HepG2 (cell line): ENCODE measurements around the gene GAREM1. TPM values are rescaled to one million over a fixed set of nuclear protein-coding genes. Genes with fewer than 3 reads are reported as not detected.

Experiments used
- ATAC-seq: fragments of 200-7000 bp; cut with Tn5 transposase; 3 replicates; pipeline ENCODE4 v1.9.1; 2020; ENCODE audit warnings: mild to moderate bottlenecking, moderate library complexity
- BruUV-seq: library from RNA; stranded (reverse); fragments of 400-500 nt; replicated peaks from 2 replicates; lab custom pipeline; 2021; lab: Mats Ljungman, UMichigan
- CTCF ChIA-PET: fragments of 300-600 bp; formaldehyde crosslinking; extraction: SDS; loops from one replicate; lab custom pipeline; 2021; ENCODE audit warnings: low total read pairs, inconsistent platforms, low intra/inter-chr PET ratio; lab: Yijun Ruan, JAX
- POLR2A ChIA-PET: fragments of 350-600 bp; sonication (Branson Sonifier 250); formaldehyde crosslinking; loops from one replicate; lab custom pipeline; 2020; ENCODE audit warnings: antibody characterized with exemption, inconsistent platforms; lab: Yijun Ruan, JAX
- DNase-seq: peaks from one replicate; pipeline ENCODE4 v3.0.0-alpha.2; 2015; ENCODE audit warnings: low spot score
- FAIRE-seq: peaks from 3 replicates; lab custom pipeline; 2011; peaks lifted over from hg19 to GRCh38; lab: Jason Lieb, UNC
- H2AFZ ChIP-seq: one replicate; pipeline ENCODE4 v1.6.1; 2011; ENCODE audit warnings: low read length, inconsistent platforms
- H3K27ac ChIP-seq: fragments of 300-600 bp; 3 replicates; pipeline ENCODE4 v1.8.0; 2011; ENCODE audit warnings: mixed run types, mild to moderate bottlenecking, mixed read lengths, low read length, inconsistent platforms; ENCODE audit not compliant: insufficient read depth; ENCODE audit errors: extremely low read length
- H3K27me3 ChIP-seq, 2 experiments: fragments of 200-600 bp in 1 of 2; 2 replicates in 1 of 2; 3 replicates in 1 of 2; pipeline versions ENCODE4 v1.6.0 to v1.8.0; 2011; ENCODE audit warnings: low read length in 2 of 2, mild to moderate bottlenecking in 2 of 2, moderate library complexity in 2 of 2, inconsistent platforms in 1 of 2; ENCODE audit not compliant: insufficient read depth in 2 of 2, control insufficient read depth in 1 of 2
- H3K36me3 ChIP-seq, 2 experiments: fragments of 200-600 bp in 1 of 2; replicated peaks in 1 of 2; 2 replicates in 1 of 2; 3 replicates in 1 of 2; pipeline versions ENCODE4 v1.5.1 to v1.8.0; 2011; ENCODE audit warnings: low read length in 2 of 2, inconsistent platforms in 1 of 2; ENCODE audit not compliant: insufficient read depth in 2 of 2, control insufficient read depth in 1 of 2
- H3K4me1 ChIP-seq: 2 replicates; pipeline ENCODE4 v1.5.1; 2012; ENCODE audit warnings: low read length, inconsistent platforms; ENCODE audit not compliant: insufficient read depth
- H3K4me2 ChIP-seq: 2 replicates; pipeline ENCODE4 v1.6.0; 2011; ENCODE audit warnings: low read depth, low read length, inconsistent platforms
- H3K4me3 ChIP-seq, 3 experiments: fragments of 200-600 bp in 1 of 3; sonication (generic), shearing (Covaris generic) in 1 of 3; replicated peaks in 1 of 3; 2 replicates each; pipeline ENCODE4 v1.5.1; 2011 to 2016; ENCODE audit warnings: low read length in 3 of 3, inconsistent platforms in 2 of 3, low read depth in 2 of 3, mild to moderate bottlenecking in 2 of 3, control low read depth in 1 of 3, mixed read lengths in 1 of 3; ENCODE audit not compliant: insufficient read depth in 1 of 3
- H3K79me2 ChIP-seq: one replicate; pipeline ENCODE4 v1.6.1; 2011; ENCODE audit warnings: low read length, inconsistent platforms; ENCODE audit not compliant: insufficient read depth
- H3K9ac ChIP-seq: 2 replicates; pipeline ENCODE4 v1.6.0; 2011; ENCODE audit warnings: mild to moderate bottlenecking, low read depth, low read length, inconsistent platforms; ENCODE audit not compliant: insufficient read depth
- H3K9me3 ChIP-seq: 2 replicates; pipeline ENCODE4 v1.5.1; 2012; ENCODE audit warnings: mild to moderate bottlenecking, low read length
- H4K20me1 ChIP-seq: 2 replicates; pipeline ENCODE4 v1.6.0; 2011; ENCODE audit warnings: inconsistent platforms, mild to moderate bottlenecking, low read length, moderate library complexity; ENCODE audit not compliant: insufficient read depth
- ARNTL ChIP-seq: sonication (generic); formaldehyde crosslinking; IDR thresholded peaks from 2 replicates; pipeline ENCODE4 v1.4.0; 2020; ENCODE audit warnings: mild to moderate bottlenecking, missing genetic modification reagents
- ISL2 ChIP-seq: sonication (generic); formaldehyde crosslinking; IDR thresholded peaks from 2 replicates; pipeline ENCODE4 v1.5.0; 2020; ENCODE audit warnings: missing genetic modification reagents
- NFE2L1 ChIP-seq: sonication (generic); formaldehyde crosslinking; IDR thresholded peaks from 2 replicates; pipeline ENCODE4 v1.4.0; 2020; ENCODE audit warnings: missing genetic modification reagents, mild to moderate bottlenecking, borderline replicate concordance
- PRMT3 ChIP-seq: sonication (generic); formaldehyde crosslinking; IDR thresholded peaks from 2 replicates; pipeline ENCODE4 v1.8.1; 2022; ENCODE audit warnings: low read depth, mild to moderate bottlenecking, moderate library complexity, missing genetic modification reagents, borderline replicate concordance
- REL ChIP-seq: sonication (generic); formaldehyde crosslinking; conservative IDR thresholded peaks from 2 replicates; pipeline ENCODE4 v1.8.0; 2022; ENCODE audit warnings: mild to moderate bottlenecking, missing genetic modification reagents, moderate library complexity
- SIN3A ChIP-seq: IDR thresholded peaks from 2 replicates; pipeline ENCODE4 v1.6.1; 2011; ENCODE audit warnings: low read depth, mild to moderate bottlenecking, control low read depth, low read length, borderline replicate concordance
- SOX5 ChIP-seq: IDR thresholded peaks from 2 replicates; pipeline ENCODE4 v1.6.1; 2016; ENCODE audit warnings: borderline replicate concordance
- TBX2 ChIP-seq: sonication (generic); formaldehyde crosslinking; IDR thresholded peaks from 2 replicates; pipeline ENCODE4 v1.5.0; 2020; ENCODE audit warnings: missing genetic modification reagents, mild to moderate bottlenecking, borderline replicate concordance
- ZNF430 ChIP-seq: sonication (generic); formaldehyde crosslinking; IDR thresholded peaks from 2 replicates; pipeline ENCODE4 v1.9.0; 2021; ENCODE audit warnings: mild to moderate bottlenecking, missing genetic modification reagents
- ZNF510 ChIP-seq: sonication (generic); formaldehyde crosslinking; IDR thresholded peaks from 2 replicates; pipeline ENCODE4 v1.4.0; 2020; ENCODE audit warnings: low read depth, mild to moderate bottlenecking, missing genetic modification reagents
- ZNF546 ChIP-seq: sonication (generic); formaldehyde crosslinking; conservative IDR thresholded peaks from 2 replicates; pipeline ENCODE4 v1.8.1; 2023; ENCODE audit warnings: mild to moderate bottlenecking, missing genetic modification reagents
- ZNF562 ChIP-seq: sonication (generic); formaldehyde crosslinking; IDR thresholded peaks from 2 replicates; pipeline ENCODE4 v1.8.0; 2022; ENCODE audit warnings: missing genetic modification reagents, borderline replicate concordance
- ZNF615 ChIP-seq: sonication (generic); formaldehyde crosslinking; IDR thresholded peaks from 2 replicates; pipeline ENCODE4 v1.5.0; 2020; ENCODE audit warnings: mild to moderate bottlenecking, missing genetic modification reagents, borderline replicate concordance
- ZNF746 ChIP-seq: sonication (generic); formaldehyde crosslinking; IDR thresholded peaks from 2 replicates; pipeline ENCODE4 v1.8.0; 2022; ENCODE audit warnings: mild to moderate bottlenecking, missing genetic modification reagents
- ZNF75D ChIP-seq: sonication (generic); formaldehyde crosslinking; IDR thresholded peaks from 2 replicates; pipeline ENCODE4 v1.8.1; 2023; ENCODE audit warnings: missing genetic modification reagents, mild to moderate bottlenecking, borderline replicate concordance
- WGBS: methylation state at CpG from one replicate; pipeline ENCODE4 v1.1.6; 2017; ENCODE audit warnings: low lambda C conversion rate; 5-methylcytosine and 5-hydroxymethylcytosine counted together
- in situ Hi-C: cut with HindIII; loops from 2 replicates; pipeline ENCODE4 v1.10.0; 2017; ENCODE audit warnings: low pct_unique_long_range_greater_than_20kb; ENCODE audit not compliant: extremely low pct_ligation_motif_present
- intact Hi-C: fragments of 100-400 bp; cut with micrococcal nuclease; formaldehyde crosslinking; loops from one replicate; pipeline ENCODE4 v1.10.0; 2022; ENCODE audit not compliant: unreplicated experiment
- polyA plus RNA-seq, 8 experiments: library from polyadenylated mRNA; depleted of rRNA in 3 of 8; stranded (reverse) in 7 of 8; unstranded in 1 of 8; fragments of >200 nt; fragmentation: Illumina TruSeq in 4 of 8; extraction: Trizol in 4 of 8; gene quantifications; 2 replicates each; pipeline versions ENCODE4 v1.2.1 to v1.2.3, GENCODE V29; 2011 to 2016; ENCODE audit warnings: low read depth in 4 of 8, missing spikeins in 1 of 8, mixed read lengths in 1 of 8; ENCODE audit not compliant: insufficient read depth in 1 of 8
- total RNA-seq, 5 experiments: library from RNA; depleted of rRNA; stranded (reverse); fragments of >200 nt; fragmentation: Illumina TruSeq; extraction: Trizol; gene quantifications; 2 replicates each; pipeline ENCODE4 v1.2.3, GENCODE V29; 2016; ENCODE audit warnings: low read depth in 1 of 5
- TF ChIP-seq, protein P1 (sequence below): sonication (generic); formaldehyde crosslinking; IDR thresholded peaks from 2 replicates; pipeline ENCODE4 v1.5.0; 2020; ENCODE audit warnings: missing genetic modification reagents

The GAREM1 gene
- total and polyA plus RNA-seq, 2 of the 13 experiments (the other 11 are each of a cell fraction or from before 2014, with no cell fraction given): 2.5 to 2.9 TPM

DNA sequence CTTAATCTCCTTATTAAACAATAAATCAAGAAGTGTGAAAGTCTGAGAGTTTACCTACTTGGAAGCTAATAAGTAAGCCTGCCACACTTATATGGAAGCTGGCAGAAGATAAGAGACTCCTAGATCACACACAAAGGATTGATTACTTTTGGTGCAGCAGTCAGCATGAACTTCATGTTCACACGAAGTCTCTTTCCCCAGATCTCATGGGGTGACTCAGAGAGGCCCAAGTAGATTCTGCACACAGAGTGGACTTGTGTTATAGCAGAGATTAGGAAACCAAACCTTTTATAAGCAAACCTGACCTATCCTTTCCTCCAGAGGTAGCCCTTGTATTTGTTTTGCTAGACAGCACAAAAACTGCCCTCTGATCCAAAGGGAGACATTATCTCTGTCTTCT, 9.9 kb upstream of the GAREM1 start (continued):
- no peak for TF ChIP-seq ZNF510 (CRISPR knock-in tag)
- TF ChIP-seq TBX2 (CRISPR knock-in tag): no peak
- no peak for TF ChIP-seq ISL2 (CRISPR knock-in tag)
- no peak for TF ChIP-seq PRMT3 (CRISPR knock-in tag)
- no peak for TF ChIP-seq SOX5 (CRISPR knock-in tag)

DNA sequence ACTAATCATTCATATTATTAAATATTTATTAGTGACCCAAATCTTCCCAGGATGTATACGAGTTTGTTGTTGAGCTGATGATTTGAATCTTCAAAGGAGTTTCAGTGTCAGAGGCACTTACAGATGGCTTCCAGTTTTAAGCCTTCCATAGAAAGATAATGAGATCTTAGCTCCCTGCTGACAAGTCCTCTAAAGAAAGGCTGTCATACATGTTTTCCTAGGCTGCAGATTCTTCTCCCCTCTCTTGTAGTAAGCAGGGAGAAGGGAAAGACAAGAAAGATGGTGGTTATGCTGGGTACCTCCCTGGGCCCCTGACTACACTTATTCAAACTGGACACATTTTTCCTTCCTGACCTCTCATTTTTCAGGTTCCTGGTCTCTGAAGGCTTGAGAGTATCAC, 8.1 kb upstream of the GAREM1 start:
- Histone ChIP-seq H2AFZ (no peak overlapping the region), H3K9me3 (no peaks in the 10 kb centered on the region), H3K79me2 (no peaks in the 10 kb centered on the region), H3K27me3 (no peaks in the 10 kb centered on the region; a peak in 1 of 5 replicates), H3K4me1 (no peaks in the 10 kb centered on the region), H3K4me3 (no peak overlapping the region), H3K27ac (no peak overlapping the region), H3K36me3 (no peaks in the 10 kb centered on the region), H3K9ac (no peak overlapping the region), H4K20me1 (no peaks in the 10 kb centered on the region), H3K4me2 (no peak overlapping the region)
- WGBS: 0% methylated on average over 1 of the region's 1 CpG
- in situ Hi-C loops (no loop called here), intact Hi-C loops (no loop called here)
- ChIA-PET CTCF (no interaction called here), POLR2A (no interaction called here)
- TF ChIP-seq ZNF75D (CRISPR knock-in tag) (no peak), NFE2L1 (CRISPR knock-in tag) (no peak), ZNF430 (no peak), ZNF746 (CRISPR knock-in tag) (no peak), ZNF615 (CRISPR knock-in tag) (no peak), SIN3A (no peak), REL (CRISPR knock-in tag) (no peak), ZNF562 (no peak), ARNTL (no peak), ZNF546 (CRISPR knock-in tag) (no peak)
- TF ChIP-seq, protein P1, sequence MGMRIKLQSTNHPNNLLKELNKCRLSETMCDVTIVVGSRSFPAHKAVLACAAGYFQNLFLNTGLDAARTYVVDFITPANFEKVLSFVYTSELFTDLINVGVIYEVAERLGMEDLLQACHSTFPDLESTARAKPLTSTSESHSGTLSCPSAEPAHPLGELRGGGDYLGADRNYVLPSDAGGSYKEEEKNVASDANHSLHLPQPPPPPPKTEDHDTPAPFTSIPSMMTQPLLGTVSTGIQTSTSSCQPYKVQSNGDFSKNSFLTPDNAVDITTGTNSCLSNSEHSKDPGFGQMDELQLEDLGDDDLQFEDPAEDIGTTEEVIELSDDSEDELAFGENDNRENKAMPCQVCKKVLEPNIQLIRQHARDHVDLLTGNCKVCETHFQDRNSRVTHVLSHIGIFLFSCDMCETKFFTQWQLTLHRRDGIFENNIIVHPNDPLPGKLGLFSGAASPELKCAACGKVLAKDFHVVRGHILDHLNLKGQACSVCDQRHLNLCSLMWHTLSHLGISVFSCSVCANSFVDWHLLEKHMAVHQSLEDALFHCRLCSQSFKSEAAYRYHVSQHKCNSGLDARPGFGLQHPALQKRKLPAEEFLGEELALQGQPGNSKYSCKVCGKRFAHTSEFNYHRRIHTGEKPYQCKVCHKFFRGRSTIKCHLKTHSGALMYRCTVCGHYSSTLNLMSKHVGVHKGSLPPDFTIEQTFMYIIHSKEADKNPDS (CRISPR knock-in tag): no peak
- FAIRE-seq: no peak
- ATAC-seq: no peak
- DNase-seq: no peak
- BruUV-seq: no TSS peak
